NCI-H2171 treated with DMSO at 0.1 percent for 48 hours (cell line): Measurements from ENCODE around the gene ARX.

Source experiments
- DNase-seq: peaks from one replicate; lab custom pipeline; 2025; lab: John Stamatoyannopoulos, UW

ARX gene

DNA sequence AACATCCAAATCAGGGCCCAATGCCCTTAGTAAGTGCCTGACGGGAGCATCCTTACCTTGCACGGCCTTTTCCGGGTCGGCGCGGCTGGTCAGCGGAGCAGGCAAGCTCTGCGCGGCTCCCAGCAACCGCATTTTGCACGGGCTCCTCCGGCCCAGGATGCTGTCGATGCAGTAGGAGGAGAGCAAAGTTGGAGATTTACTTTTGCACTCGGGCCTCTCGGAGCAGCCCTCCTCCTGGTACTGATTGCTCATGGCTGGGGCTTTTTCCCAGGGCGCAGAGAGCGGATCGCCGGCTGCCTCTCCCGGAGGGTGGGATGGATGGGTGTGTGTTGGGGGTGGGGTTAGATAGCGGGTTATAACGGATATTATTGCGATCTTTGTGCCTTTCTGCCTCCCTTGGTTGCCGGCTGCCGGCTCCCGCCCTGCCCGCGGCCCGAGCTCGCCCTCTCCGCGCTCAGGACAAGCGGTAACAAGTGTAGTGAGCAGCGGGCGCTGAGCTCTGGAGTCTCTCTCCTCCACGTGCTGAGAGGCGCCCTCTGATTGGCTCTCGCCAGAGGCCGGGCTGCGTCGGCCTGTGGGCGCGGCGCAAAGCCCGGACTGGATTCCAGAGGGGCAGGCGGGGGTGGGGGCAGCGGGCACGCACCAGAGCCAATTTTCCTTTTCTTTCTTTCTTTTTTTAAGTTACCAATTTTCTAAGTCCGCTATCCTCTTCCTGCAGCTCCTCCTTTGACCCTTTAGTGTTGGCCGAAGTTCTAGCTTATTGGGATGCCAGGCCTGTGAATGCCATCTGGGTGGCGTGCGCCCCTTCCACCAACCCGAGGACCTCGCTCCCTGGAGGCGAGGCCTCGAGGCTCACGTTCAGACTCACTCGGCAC lies at the start of gene ARX:
Gene ARX, minus strand, starts transcription at position 480 of the 875 bp plus-strand sequence. Its CDS starts 228 bp downstream, at position 252.
- no peak for DNase-seq

GRCh38 chrX:25059273-25059672 lies 43.5 kb upstream of the ARX start:
- DNase-seq, result peak; percentile 27

DNA sequence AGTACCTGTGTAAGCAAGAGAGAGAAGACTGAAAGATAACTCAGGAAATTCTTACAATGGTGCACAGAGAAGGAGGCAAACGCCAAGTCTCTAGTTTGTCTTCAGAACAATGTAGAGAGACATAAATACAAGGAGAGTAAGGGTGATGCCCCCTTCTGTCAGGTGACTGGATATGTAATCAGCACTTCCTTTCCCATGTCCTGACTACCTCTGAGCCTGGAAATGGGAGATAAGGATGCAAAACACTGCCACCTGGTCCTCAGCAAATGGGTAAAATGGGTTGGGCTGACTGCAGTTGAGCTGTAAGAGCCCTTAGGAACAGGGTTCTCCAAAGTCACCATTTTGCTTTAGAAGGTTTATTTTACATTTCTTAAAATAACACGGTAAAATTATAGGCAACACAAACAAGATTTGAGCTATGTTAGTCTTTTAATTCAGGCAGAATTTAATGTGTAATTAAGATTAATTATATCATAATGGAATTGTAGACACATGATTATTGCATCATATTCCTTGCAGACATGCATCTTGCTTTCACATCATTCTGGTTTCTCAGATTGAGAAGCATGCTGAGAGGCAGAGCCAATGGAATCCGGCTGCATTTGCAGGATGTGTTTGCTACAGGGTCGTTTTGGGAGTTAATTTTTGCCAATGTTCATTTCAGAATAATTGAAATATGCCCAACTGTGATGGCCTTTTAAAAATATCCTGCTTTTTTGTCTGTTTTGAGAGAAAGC lies 37.2 kb upstream of the ARX start:
- no peak for DNase-seq

DNA sequence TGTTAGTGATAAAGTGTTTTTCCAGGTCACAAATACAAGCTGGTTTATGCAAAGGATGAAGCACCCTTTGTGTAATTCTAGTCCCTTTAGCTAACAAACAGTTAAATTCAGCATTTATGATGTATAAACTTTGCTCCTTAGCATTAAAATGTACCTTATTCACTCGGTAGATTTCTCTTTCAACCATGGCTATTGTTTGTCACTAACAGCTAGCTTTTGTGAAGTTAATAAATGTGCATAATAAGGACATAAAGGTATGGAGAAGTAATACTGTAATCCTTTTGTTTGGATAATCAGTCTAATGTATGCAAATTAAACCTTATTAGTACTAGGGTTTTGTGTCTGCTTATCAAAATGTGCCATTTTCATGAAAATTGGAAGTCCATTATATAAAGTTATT lies 34.2 kb upstream of the ARX start:
- no peak for DNase-seq

DNA sequence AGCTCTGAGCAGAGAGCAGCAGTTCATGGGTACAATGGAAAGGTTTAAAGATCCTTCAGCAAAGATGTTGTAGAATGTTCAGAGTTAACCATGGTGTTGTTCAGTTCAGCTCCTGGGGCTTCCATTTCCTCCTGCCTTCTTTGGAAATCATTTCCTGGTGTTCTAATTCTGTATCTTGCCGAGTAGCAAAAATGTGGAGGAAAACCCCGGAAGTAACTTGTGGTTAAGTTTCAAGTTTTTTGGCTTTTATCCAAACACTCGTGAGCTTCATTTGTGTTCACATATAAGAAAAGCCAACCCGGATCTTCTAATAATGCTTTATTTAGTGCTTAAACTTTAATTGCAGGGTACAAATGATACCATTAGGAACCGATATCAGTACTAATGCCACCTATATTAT lies 33.6 kb upstream of the ARX start:
- DNase-seq, result no peak

- no peak for DNase-seq
Observed at GRCh38 chrX:25048178-25048577, 32.4 kb upstream of the ARX start.

- DNase-seq, result no peak
Observed at GRCh38 chrX:25043192-25043591, 27.4 kb upstream of the ARX start.

GRCh38 chrX:25039036-25039435 lies 23.3 kb upstream of the ARX start:
- DNase-seq, result no peak

GRCh38 chrX:25034889-25035288 lies 19.1 kb upstream of the ARX start:
- DNase-seq, result no peak

DNA sequence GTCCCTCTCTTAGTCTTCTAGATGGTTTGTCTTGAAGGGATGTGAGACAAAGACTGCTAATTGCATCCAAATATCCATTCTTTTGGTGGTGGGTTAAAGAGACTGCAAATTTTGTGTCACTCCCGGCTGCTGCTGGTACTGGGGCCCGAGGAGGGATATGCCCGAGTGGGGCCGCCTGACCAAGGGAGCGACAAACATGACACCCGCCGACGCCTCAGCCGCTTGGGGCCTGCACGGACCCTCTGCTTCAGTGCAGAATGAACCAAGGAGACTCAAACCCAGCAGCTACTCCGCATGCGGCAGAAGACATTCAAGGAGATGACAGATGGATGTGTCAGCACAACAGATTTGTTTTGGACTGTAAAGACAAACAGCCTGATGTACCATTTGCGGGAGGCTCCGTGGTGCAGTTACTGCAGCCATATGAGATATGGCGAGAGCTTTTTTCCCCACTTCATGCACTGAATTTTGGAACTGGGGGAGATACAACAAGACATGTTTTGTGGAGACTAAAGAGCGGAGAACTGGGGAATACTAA lies 13.6 kb upstream of the ARX start:
- no peak for DNase-seq

- no peak for DNase-seq
Observed at GRCh38 chrX:25028726-25029125, 13.0 kb upstream of the ARX start.

DNA sequence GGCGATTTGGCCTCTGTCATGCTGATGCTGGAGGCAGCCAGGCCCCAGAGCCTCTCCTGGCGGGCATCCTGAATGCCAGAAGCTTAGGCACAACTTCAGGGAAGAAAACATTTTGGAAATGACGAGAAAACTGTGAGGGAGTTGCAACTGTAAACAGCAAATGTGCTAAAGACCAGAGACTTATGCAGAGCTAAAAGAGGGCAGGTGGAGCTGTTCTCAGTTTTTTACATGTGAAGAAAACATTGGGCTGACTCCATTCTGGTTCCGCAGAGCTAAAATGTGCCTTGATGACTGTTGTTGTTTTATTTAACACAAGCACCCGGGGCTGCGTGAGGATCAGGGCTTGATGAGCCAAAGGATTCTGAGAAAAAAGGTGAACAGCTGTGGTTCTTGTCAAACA lies 10.8 kb upstream of the ARX start:
- no peak for DNase-seq

- DNase-seq, result no peak
Observed at GRCh38 chrX:25025615-25026014, 9.8 kb upstream of the ARX start.

GRCh38 chrX:25023908-25024307 lies 8.1 kb upstream of the ARX start:
- DNase-seq, result no peak

DNA sequence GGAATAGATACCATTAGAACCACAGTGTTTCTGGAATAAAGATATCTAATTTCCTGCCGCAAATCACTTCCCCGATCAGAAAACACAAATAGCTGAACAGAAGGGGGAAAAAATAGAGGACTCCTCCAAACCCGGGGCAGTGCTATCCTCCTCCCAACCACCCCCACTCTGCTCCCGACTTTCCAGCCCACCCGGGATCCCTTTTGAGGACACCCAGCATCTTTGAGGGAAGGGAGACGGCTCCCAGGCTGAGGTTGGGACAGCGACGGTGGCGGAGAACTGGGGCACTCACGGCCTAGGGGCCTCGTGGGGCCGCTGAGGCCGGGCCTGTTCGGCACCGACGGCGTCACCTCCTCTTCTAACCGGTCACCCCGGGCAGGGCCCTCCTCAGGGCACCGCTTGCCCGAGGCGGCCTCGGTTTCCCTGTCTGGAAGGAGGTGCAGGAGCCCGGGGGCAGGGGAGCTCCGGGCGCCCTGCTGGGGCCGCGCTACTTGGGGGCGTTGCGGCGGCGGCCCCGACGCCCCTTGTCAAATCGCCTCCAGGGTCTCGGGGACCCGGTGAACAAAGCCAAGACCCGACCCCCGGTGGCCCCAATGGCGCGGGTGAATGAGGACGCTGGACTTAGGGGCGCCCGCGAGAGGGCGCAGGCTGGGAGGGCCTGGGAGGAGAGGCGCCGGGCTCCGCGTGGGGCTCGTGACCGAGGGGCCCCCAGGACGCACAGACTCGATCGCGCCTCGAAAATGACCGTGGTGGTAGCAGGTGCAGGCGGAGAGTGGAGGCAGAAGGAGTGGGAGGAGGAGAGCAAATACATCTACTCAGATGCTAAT lies 6.9 kb upstream of the ARX start:
- DNase-seq, result no peak

DNA sequence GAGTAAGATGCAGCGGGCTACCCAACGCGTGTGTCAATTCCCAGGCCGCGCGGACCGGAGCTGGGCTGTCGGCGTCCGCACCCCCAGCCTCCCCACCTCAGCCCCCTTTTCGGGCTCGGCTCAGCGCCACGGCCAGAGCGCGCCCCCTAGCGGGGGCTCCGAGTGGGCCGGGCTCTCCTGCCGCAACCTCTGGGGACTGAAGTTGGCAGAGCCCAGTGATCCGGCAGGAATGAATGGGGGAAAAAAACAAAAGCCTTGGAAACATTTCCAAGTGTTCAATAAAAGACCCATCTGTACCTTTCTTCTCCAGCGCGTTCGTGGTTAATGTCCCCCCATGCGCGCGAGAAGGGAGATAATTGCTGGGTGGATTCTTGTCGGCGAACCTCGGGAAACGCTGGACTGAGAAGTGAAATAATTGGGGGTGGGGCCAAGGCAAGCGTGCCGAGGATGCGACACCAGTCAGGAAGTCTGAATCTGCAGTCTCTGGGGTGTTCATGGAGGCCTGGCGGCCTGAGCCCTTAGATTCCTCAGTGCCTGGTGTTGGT lies 5.2 kb upstream of the ARX start:
- DNase-seq, result peak; percentile 43

- peak; percentile 1 for DNase-seq
Observed at GRCh38 chrX:25020391-25020904, 4.7 kb upstream of the ARX start.

- peak; percentile 1 for DNase-seq
Observed at GRCh38 chrX:25019707-25020390, 4.1 kb upstream of the ARX start.

DNA sequence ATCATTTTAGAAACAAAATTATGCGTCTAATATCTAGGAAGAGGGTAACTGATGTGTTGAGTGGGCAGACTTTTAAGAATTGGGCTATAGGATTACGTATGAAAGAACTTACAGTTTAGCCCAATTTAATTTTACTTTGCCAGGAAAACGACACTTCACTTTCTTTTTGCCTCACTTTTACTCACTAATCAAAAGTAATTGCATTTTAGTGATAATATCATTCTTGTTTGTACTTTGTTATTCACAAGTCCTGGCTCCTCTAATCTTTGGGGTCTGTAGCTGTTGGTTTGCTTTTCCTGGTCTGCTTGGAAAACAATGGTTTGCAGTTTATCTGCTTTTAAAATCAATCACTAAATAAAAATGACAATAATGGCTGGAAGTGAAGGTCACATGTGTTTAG lies 2.9 kb upstream of the ARX start:
- DNase-seq, result no peak

DNA sequence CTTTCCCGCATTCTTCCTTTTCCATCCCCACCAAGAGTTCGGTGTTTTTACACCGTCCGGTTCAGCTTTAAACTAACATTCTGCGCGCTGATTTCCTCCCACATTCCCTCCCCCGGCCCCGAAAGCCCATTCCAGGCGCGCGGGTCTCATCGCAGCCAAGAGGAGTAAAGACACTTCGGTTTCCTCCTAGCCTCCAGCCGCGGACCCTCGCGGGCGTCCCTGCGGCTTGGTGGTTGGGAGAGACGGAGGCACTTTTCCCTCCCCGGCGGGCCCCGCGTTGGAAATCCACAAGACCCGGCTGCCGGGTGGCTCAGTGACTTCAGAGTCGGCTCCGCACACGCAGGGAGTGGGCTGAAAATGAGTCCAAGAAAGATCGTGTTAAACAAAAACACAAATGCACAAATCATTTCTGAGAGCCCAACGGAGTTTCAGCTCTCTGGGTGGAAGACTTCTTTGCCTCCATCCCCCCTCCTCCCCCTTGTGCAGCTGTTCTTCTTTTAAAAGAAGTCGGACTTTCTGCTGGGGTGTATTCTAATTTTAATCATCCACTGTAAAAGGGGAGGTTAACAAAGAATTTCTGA lies 2.0 kb upstream of the ARX start:
- DNase-seq, result no peak
